GM21360 (cell line): ENCODE measurements around the gene TMEM218.

Experiments
- ATAC-seq: cut with Tn5 transposase; IDR thresholded peaks from one replicate; pipeline ENCODE4 v1.9.1; 2021; ENCODE audit warnings: mild to moderate bottlenecking, moderate library complexity; ENCODE audit not compliant: unreplicated experiment

Gene TMEM218

GRCh38 chr11:125129316-125129993 is 18.0 kb upstream of the TMEM218 start:
- ATAC-seq, result no peak

- ATAC-seq, result no peak
These were observed 17.0 kb upstream of the TMEM218 start for GRCh38 chr11:125128450-125128849.

- no peak for ATAC-seq
These were observed 13.2 kb upstream of the TMEM218 start for GRCh38 chr11:125124618-125124992.

GRCh38 chr11:125123947-125124617 is 12.7 kb upstream of the TMEM218 start:
- ATAC-seq, result peak; percentile 60

GRCh38 chr11:125123194-125123946 is 11.9 kb upstream of the TMEM218 start:
- no peak for ATAC-seq

GRCh38 chr11:125117429-125117828 is 6.0 kb upstream of the TMEM218 start:
- no peak for ATAC-seq

GRCh38 chr11:125114518-125114917 is 3.1 kb upstream of the TMEM218 start:
- ATAC-seq, result no peak

- ATAC-seq, result no peak
These were observed 780 bp upstream of the TMEM218 start for GRCh38 chr11:125112208-125112604.

GRCh38 chr11:125111001-125111342 is 454 bp downstream of the TMEM218 start:
- ATAC-seq, result no peak

GRCh38 chr11:125110506-125110905 is 920 bp downstream of the TMEM218 start:
- ATAC-seq, result no peak

- no peak for ATAC-seq
These were observed 3.0 kb downstream of the TMEM218 start for GRCh38 chr11:125108469-125108868.

GRCh38 chr11:125105926-125106325 is 5.5 kb downstream of the TMEM218 start:
- ATAC-seq, result no peak

- ATAC-seq, result no peak
These were observed 8.9 kb downstream of the TMEM218 start for GRCh38 chr11:125102510-125102909.

GRCh38 chr11:125102025-125102424 is 9.4 kb downstream of the TMEM218 start:
- ATAC-seq, result no peak

- ATAC-seq, result no peak
These were observed 9.8 kb downstream of the TMEM218 start for GRCh38 chr11:125101596-125101995.

- ATAC-seq, result no peak
These were observed 11.3 kb downstream of the TMEM218 start for GRCh38 chr11:125100136-125100535.

- no peak for ATAC-seq
These were observed 16.7 kb downstream of the TMEM218 start for GRCh38 chr11:125094731-125095130.

GRCh38 chr11:125093502-125093901 is 17.9 kb downstream of the TMEM218 start:
- ATAC-seq, result no peak

- ATAC-seq, result no peak
These were observed 18.8 kb downstream of the TMEM218 start for GRCh38 chr11:125092669-125093068.

GRCh38 chr11:125091877-125092664 is 19.4 kb downstream of the TMEM218 start:
- ATAC-seq, result no peak

GRCh38 chr11:125091247-125091876 is 20.1 kb downstream of the TMEM218 start:
- no peak for ATAC-seq
